ENCODE measurements around the gene DNLZ.
"Not testable (repeated sequence)": the region's sequence is repeated elsewhere in the genome, so short reads cannot be mapped to it uniquely, and the experiment has no call there.

Gene DNLZ

DNA sequence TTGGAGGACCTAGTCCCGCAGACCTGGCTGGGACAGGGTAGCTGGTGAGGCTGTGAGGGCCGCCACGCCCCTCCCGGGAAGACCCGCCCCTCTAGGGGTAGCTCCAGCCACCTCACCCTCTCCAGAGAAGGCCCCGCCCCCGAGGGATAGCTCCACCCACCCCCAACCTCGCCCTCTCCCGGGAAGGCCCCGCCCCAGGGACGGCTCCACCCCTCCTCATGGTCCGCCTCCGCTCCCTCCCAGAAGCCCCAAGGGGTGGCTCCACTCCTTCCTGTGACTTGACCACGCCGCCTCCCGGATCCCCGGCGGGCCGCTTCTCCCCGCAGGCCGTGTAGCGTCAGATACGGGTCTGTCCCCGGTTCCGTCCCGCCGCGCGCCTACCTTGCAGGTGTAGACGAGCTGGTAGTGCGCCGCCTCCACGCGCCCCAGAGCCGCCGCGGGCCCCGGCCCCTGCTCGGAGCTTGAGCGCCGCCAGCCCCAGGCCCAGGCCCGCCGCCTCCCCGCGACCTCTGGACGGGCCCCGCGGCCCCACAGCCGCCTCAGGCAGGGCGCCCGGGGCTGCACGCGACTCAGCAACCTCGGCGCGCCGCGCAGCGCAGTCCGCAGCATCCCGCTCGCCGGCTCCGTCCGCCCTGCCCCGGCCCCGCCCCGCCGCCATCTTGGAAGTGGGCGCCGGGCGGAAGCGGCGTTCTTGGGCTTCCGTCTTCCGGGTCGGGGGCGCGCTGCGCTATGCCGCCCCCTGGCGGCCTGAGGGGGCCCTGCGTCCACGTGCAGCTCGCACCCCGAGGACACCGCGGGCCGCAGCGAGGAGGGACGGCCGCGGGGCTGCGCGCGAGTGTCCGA lies at the start of gene DNLZ:
TSS of gene DNLZ (minus strand) at position 639 of the 843 bp plus-strand sequence. CDS start at position 609, 30 bp downstream.
- peak; percentile 97 for DNase-seq

DNA sequence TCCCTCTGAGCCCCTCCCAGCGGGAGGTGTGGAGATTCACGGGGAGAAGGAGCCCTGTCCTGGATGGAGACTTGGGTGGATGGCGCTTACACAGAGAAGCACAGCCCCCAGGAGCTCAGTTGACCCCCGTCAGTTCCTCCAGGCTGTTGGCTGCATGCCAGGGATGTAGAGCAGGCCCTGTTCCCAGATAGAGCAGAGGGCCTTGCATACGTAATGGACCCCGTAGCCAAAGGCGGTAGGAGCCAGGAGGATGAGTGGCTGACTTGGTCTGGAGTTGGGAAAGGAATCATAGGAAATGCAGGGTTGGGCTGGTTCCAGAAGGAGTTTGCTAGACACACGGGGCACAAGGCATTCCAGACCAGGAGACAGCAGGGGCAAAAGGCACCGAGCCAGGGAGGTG lies 49.4 kb upstream of the DNLZ start:
- DNase-seq = no peak

DNA sequence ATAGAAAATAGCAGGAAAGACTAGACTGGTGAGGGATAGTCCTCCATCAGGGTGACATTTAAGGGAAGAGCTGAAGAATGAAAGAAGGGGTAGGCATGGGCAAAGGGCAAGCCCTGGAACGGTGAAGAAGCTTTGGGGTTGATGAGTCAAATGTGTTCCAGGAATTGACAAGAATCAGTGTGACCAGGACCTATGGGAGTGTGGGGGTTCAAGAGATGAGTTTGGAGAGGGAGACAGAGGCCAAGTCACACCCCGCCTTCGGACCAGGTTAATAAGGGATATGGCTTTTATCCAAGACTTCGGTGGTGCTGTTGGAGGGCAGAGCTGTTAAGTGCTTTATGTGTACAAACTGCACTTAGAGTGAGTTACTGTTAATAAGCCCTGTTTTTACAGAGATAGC lies 47.8 kb upstream of the DNLZ start:
- DNase-seq = no peak

DNA sequence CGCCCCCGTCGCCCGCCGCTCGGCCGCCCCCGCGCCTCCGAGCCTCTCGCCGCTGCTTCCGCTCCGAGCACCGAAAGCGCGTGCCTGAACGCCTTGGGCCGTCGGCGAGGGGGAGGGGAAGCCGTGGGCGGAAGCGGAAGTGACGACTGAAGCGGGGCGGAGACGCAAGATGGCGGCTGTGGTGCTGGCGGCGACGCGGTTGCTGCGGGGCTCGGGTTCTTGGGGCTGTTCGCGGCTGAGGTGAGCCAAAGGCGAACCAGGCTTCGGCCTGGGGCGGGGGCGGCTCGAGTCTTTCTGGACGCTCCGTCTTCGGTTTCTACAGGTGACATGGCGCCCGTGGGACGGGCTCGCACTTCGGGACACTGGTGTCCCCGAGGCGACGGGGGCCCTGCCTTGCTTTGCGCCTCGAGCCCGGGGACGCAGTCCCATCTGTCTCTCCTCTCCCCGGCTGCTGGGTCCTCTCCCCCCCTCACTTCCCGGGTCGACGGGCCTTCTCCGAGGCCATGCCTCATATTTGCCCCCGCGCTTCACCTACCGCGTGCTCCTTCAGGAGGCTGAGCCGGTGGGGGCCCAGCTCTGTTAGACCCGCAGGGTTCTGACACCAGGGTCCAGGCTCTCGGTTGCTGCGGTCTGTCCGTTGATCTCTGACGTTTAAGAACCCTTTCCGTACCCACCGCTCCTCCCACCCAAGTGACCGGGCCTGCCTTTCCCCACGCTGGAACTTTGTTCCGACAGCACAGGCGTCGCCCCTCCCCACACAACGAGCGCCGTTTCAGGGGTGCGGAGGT lies 47.1 kb upstream of the DNLZ start, which contains the start of the genes ENTR1 and PMPCA:
TSS of gene ENTR1 (minus strand) at position 115 of the 788 bp plus-strand sequence. CDS start 217 bp downstream, outside the sequence.
TSS of gene PMPCA (plus strand) at position 159 of the 788 bp plus-strand sequence. CDS start at position 170, 11 bp downstream.
- peak; percentile 95 for DNase-seq

DNA sequence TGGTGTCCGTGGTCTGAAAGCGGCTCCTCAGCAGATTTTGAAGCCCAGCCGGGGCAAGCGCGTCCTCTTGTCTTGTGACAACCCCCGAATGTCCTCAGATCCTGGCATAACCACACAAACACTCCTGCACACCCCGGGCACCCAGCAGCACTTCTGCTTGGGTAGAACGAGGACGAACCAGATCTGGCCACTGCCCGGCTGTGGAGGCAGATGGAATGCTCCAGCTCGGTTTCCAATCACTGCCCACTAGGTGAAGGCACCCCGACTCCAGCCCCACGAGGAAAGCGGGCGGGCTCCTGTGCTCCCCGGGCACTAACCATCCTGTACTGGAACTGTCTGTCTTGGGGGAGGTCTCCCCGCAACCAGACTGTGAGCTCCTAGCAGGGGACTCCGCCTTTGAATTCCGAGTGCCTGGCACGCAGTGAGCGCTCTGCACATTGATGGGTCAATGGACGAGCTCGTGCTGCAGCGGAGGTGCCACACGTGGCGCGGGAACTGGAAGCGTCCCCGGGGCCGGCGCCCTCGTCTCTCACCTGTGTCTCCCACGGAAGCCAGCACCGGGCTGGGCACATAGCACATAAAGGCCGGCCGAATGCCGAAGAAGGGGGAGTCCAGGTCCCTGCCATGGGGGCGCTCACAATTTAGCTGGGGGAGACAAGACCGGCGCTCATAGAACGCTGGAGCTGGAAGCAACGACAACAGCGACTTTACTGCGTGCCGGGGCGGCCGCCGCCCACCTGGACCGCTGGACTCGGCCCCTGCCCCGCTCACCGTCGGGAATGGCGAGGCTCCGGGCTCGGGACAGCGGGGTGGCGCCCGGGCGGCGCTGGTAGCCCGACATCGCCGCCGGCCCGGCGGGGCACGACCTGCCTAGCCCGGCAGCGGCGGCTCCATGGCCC lies 46.3 kb upstream of the DNLZ start:
- DNase-seq = peak; percentile 45

DNA sequence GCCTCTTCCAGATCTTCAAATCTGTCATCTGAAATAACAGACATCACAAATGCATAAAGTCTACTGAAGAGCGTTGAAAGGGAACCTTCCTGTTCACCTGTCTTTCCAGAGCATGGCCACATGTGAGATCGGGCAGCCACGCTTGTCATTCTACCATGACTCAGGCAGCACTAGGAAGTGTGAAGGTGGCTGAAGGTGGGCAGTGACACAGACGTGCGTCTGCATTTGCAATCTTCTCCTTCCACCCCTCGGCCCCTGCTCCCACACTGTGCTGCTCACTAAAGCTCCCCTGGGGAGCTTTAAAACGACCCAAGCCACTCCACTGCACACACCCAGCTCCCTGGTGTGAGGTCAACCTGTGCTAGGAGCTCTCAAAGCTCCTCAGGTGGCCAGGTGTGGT lies 44.4 kb upstream of the DNLZ start:
- DNase-seq = no peak

DNA sequence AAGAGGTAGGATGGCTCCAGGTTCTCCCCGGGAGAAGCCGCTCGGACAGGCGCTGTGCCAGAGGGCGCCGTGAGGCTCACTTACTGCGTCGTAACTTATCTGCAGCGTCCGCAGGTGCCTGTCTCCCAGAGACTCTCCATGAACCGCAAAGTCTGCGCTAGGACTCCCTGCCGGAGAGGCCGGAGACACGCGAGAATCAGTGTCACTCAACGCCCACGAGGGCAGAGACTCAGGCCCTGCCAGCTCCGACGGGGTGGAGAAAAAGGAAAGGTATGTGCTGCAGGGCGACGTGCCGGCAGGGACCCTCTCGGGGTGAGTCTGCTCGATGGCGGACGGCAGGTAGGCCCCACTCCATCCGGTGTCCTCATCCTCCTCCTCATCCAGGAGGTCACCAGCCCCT lies 43.5 kb upstream of the DNLZ start:
- not testable (repeated sequence) for DNase-seq

DNA sequence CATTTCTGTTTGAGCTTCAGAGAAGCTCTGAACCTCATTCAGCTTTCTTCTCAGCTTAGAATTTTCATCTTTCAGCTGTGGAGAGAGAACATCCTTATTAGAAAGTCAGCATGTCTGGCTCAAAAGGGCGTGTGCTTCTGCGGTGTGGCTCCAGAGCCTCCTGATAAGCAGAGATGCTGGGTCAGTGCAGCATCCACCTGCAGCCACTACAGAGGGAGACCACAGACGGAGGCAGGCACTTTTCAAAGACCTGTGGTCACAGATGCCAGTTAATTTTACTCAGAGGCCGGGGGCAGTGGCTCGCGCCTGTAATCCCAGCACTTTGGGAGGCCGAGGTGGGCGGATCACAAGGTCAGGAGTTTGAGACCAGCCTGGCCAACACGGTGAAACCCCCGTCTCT lies 42.4 kb upstream of the DNLZ start:
- not testable (repeated sequence) for DNase-seq

DNA sequence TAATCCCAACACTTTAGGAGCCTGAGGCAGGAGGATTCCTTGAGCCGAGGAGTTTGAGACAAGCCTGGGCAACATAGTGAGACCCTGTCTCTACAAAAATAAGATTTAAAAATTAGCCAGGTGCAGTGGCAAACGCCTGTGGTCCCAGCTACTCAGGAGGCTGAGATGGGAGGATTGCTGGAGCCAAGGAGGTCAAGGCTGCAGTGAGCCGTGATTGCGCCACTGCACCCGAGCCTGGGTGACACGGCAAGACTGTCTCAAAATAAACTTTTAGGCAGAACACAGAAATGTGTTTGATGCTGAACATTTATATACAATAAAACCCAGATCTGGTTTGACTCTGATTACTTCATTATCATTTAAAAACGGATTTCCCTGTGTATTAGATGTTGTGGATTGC lies 41.9 kb upstream of the DNLZ start:
- DNase-seq = no peak

DNA sequence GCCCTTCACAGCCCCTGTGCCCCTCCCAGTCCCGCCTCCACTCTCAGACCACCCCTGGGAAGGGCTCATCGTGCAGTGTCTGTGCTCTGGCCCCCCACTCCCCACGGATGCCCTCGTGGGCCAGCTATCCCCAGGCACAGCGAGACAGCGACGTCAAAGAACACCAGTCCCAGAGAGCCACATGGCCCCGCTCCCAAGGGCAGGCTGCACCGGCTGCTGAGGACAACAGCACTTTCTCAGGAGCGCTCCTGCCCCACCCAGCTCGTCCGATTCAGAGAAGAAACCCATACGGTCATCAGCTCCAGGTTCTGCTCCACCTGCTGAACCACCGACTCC lies 41.2 kb upstream of the DNLZ start:
- DNase-seq = no peak

DNA sequence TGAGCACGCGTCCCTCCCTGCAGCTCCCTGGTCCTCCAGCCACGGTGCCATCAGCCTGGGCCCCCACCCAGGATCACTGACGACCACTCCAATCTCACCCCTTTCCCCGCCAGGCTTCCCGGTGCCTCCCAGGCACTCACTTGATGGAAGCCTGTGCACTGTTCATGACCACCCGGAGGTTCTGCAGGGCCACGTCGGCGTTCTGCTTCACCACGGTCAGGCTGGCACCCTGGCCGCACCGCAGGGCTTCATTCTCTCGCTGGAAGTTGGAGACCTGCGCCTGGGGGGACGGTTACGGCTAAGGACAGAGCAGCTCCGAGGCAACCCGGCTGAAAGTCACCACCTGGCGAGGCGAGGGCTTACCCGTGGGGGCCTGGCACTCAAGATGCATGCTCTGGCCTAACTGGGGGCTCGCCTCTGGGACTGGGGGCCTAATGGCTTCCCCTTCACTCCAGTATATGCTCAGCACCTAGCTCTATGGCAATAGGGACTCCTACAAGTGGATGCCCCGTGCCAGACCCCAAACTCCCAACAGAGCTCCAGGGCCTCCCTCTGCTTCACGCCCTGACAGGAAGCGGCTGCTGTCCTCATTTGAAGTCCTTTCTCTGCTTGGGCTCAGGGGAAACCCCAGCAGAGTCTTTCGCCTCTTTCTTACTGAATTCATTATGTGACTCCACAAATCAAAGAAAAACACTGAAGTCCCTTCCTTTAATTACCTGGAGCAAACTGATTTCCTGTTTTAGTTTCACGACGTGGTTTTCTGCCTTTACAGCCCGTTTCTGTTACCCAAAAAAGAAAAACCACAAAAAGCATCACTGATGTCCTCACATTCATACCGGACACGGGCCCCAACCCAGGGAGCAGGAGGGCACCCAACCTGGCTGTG lies 40.6 kb upstream of the DNLZ start:
- DNase-seq = no peak

DNA sequence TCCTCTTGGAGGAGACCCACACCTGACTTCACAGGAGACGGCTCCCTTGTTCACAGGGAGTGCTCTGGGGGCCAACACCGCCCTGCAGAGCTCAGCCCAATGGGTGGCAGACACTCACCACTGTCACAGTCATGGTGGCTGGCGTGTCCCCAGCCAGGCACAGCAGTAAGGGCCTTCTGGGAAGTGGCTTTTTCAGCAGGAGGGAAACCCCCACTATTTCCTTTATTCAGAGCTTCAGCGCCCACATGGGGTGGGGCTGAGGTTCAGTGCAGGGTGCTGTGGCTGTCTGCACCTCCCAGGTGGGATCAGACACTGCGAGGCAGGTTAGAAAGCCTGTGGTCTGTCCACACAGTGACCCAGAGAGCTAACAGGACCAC lies 40.0 kb upstream of the DNLZ start:
- DNase-seq = no peak

DNA sequence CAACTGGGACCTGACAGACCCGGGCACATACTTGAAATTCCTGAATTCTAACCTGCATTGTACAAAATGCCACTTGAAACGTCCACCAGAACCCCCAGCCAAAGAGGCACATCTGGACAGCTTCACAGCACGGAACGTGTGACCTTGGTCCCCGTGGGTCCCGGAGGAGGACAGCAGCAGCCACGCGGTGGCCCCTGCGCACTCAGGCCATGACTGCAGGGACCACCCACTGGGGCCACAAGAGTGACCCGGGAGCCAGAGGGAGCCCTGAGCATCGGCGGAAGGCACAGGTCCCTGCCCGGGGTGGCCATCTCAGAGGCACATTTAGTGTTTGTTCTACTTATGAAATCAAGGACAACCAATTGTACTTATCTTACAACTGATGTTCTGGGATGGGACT lies 38.5 kb upstream of the DNLZ start:
- no peak for DNase-seq

DNA sequence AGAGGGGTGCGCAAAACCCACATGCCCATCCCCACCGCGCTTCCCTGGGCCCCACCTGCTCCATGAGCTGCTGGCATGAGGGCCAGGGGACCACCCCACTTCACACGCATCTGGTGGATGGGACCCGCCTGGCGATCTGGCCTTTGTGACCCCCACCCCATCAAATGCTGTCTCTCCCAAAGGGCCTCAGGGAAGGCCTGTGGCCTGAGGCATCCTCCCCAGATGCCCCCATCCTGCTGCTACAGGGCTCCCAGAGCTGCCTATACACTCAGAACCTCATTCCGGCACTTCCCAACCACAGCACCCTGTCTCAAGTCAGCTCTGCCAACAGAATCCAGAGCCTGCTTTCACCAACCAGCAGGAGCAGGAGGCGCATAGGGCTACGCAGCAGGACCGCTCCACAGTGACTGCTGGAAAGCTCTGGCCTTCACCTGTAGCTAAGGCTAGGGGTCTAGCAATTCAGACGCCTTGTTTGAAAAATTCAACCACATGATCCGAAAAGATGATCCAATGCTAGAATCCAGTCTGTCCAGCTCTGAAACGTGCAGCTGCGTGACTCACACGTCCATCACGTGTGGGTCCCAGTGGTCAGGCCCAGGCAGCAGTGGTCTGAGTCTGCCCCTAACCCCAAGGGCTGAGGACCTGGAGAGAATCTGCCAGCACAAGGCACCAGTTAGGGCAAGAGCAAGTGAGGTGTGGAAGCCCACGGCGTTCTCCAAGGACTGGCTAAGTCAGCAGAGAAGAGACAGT lies 37.8 kb upstream of the DNLZ start:
- no peak for DNase-seq

DNA sequence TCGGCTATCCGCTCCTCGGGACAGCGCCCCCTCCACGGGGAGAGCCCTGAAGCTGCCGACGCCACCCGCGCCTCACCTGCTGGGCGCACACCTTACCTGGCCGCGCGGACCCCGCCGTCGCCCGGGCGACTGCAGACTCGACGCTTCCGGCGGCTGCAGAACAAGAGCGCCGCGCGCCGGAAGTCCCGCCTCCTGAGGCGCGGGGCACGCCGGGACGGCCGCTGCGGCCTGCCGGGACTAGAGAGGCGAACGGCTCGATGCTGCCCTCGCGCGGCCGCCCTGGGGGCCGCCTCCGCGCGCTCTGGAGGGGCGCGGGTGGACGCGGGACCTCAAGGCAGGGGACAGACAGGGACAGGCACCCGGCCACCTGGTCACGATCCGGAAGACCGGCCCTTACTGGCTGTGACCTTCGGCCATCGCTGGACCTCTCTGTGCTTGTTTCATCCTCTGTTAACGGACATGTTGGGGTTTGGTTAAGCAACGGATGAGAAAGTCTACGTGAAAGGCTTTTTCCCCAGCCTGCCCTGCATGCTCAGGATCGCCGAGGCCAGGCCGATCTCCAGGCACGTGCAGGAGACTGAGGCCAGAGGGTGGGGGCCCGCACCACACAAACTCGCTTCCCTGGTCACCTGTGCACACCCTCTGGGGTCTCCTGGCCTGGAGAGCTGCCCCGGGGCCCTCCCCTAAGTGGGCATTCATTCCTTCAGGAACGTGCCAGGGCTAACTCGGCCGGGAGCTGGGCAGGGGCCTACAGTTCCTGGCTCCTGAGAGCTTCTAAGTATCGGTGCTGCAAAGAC lies 36.7 kb upstream of the DNLZ start, which contains the start of gene SNAPC4:
TSS of gene SNAPC4 (minus strand) at position 133 of the 797 bp plus-strand sequence. CDS start 1,742 bp downstream, outside the sequence.
- DNase-seq = peak; percentile 92

DNA sequence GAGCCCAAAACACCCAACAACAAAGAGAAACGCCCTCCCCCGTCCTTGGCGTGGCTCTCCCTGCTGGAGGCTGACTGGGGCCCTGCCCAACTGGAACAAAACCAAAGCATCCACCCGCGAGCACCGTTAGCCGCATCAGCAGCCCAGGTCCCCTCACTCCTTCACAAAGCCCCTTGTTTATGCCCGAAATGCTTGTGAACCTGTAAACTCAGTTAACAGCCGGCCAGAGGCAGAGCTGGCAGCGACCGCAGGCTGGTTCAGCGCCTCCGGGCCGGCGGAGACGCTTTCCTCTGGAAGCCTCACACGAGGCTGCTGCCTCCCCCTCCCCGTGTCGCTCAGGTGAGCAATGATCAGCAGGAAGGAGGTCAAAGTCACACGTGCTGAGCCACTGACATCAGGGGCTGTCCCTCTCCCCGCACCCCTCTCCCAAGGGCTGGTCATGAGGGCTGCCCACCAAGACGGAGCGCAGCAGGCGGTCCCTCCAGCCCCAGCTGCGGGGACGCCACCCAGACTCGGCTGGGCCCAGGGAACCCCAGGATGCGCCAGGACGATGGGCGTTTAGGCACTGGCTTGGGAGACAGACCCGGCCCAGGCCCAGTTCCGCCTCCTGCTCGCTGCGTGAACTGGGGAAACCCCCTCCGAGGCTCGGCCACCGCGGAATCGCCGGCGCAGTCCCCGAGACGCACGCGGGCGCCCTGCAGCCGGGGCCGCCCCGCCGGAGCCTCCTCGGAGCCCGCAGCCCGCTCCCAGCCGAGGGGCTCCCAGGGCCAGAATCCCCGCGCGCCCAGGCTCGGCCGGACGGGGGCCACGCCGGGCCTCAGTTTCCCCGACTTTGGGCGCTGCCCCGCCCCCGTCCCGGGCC lies 35.9 kb upstream of the DNLZ start:
- no peak for DNase-seq

DNA sequence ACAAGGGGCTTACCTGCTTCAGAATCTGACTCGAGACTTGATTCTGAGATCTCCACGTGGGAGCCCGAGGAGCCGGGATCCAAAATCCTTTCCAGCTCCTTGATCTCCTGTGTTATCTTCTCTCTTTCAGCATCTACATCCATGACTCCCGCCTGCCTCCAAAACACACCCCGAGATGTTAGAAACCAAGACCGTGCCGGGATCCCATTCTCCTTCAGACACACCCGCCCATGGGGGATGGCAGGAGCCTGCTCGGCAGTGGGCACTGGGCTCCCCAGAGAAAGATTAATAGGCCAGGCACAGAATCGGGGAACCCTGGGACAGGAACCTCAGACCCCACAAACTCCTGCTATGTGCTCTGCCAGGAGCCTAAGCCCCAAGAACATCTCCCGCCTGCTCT lies 34.7 kb upstream of the DNLZ start:
- no peak for DNase-seq

DNA sequence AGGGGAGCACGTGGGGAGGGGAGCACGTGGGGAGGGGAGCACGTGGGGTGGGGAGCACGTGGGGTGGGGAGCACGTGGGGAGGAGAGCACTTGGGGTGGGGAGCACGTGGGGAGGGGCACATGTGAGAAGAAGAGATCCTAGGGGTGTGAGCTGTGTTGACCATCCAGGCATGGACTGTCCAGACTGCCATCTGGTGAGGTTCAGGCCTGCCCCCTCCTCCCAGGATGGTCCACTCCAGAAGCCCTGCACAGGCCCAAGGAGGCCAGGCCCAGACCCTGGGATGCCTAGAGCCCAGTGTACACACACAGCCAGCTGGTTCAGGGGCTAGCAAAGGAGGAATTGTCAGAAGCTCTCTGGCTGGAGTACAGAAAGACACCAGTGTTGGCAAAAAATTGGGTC lies 34.1 kb upstream of the DNLZ start:
- DNase-seq = no peak

DNA sequence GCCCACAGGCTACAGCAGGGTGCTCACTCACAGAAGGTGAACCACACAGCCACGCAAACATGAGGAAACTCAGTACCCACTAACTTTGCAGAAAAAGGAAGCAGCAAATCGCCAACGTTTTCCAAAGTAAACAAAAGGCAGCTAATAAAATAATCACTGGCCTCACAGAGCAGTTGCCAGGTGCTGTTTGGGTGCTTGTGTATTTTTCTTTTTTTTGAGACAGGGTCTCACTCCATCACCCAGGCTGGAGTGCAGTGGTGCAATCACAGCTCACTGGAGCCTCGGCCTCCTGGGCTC lies 32.6 kb upstream of the DNLZ start:
- no peak for DNase-seq

Data from femur (tissue), 1 donor.